Erythroblast (primary cell): ENCODE measurements around the gene ANK2.

Experiments used
- DNase-seq, 2 experiments: peaks; one replicate each; lab custom pipeline; 2025; lab: John Stamatoyannopoulos, UW
- GATA1 ChIP-seq: IDR thresholded peaks from 2 replicates; pipeline ENCODE4 v1.6.1; 2011; ENCODE audit warnings: low read depth, mild to moderate bottlenecking, control low read depth, low read length, moderate library complexity
- POLR2A ChIP-seq: IDR thresholded peaks from 2 replicates; pipeline ENCODE4 v1.6.1; 2011; ENCODE audit warnings: mild to moderate bottlenecking, low read length

Gene ANK2

DNA sequence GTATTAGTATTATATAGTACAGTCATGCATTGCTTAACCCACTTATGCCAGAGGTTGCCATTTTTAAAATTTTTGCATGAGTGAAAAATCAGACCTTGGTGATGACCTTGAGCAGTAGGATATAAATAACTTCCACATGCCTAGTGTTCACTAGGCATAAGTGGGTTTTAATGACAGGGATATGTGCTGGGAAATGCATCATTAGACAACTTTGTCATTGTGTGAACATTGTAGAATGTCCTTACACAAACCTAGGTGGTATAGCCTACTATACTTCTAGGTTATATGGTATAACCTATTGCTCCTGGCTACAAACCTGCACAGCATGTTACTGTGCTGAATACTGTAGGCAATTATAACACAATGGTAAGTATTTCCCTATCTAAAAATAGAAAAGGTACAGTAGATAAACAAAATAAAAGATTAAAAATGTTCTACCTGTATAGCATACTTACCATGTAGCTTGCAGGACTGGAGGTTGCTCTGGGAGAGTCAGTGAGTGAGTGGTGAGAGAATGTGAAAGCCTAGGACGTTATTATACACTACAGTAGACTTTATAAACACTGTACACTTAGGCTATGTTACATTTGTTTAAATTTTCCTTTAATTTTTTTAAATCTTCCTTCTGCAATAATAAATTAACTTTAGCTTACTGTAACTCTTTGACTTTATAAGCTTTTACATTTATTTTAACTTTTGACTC, 326.7 kb downstream of the ANK2 start:
- no peak for DNase-seq
- TF ChIP-seq GATA1: no peak
- no peak for TF ChIP-seq POLR2A

DNA sequence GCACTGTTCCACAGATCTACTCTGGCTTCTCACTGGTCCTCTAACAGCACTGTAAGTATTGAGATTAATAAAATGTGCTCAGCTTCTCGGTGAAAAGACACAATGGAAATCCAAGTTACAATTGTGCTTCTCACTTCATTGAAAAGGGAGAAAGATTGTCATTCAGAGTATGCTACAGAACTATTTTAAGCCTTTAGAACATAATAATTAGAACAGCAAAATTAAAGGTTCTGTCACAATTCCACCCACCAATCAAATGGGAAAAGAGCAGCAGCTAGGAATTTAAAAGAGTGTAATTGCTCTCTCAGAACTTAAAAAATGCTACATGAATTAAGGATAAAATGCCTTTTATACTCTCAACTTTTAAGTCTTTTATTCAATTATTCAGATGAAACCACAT, 329.4 kb downstream of the ANK2 start:
- TF ChIP-seq GATA1 (no peak), POLR2A (no peak)
- DNase-seq: no peak

DNA sequence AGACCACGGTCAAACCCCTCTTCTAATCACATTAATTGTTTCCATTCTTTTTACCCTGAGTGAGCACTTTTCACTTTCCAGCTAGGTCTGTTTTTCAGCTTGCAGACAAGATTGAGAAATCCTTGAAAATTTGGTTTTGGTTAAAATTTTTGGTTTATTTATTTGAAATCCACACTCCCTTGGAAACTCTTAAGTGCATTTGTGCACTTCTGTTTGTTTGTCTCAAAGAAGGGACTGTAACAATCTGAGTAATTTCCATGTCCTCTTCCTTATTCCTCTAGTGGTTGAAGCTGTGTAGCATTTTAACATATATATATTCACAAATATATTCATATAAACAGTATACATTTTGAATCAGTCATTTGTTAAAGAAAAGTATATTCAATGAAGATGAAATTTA, 333.3 kb downstream of the ANK2 start:
- DNase-seq: no peak
- TF ChIP-seq POLR2A (no peak), GATA1 (no peak)

DNA sequence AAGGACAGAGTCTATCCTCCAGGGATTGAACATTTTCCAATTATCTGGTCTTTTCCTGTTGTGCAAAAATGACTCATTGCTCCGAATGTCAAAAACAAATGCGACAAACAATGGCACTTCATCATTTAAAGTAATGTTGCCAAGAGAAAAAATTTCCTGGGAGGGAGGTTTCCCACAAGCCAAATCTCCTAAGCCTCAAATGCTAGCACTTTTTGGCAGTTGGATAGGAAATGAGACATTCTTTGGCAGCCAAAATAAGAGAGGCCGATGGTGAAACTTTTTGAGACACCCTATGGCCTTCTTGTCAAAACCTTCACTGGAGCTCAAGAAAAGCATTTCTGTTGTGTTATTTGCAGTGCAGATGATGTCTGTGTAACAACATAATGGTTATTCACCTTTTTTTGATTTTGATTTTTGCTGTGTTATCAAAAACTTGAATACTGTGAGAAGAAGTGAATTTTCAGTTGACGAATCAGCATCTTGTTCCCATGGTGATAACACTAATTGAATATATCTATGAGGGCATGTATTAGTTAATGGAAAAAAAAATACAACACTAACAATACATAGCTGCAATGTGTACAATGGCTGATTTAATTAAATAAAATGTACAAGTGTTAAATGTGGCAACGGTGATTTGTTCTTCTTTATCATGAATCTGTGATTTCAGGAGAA, 333.8 kb downstream of the ANK2 start:
- no peak for DNase-seq
- TF ChIP-seq GATA1: no peak
- no peak for TF ChIP-seq POLR2A

DNA sequence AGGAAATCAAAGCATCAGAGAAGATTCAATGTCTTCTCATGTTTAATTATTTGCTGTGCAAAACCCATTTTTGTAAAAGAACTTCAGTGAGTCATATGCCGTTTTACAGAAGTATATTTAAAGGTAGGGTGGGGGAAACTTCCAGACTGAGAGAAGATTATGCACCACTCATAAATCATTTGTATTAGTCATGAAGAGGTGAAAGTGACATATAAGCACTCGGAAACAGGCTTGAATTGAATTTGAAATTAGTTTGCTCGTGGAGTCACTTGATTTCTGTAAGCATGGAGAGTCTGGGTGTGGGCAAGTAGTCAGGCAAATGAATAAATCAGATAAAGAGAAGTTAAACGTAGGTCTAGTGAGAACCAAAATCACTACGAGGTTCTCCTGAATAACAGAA, 335.1 kb downstream of the ANK2 start:
- DNase-seq: no peak

DNA sequence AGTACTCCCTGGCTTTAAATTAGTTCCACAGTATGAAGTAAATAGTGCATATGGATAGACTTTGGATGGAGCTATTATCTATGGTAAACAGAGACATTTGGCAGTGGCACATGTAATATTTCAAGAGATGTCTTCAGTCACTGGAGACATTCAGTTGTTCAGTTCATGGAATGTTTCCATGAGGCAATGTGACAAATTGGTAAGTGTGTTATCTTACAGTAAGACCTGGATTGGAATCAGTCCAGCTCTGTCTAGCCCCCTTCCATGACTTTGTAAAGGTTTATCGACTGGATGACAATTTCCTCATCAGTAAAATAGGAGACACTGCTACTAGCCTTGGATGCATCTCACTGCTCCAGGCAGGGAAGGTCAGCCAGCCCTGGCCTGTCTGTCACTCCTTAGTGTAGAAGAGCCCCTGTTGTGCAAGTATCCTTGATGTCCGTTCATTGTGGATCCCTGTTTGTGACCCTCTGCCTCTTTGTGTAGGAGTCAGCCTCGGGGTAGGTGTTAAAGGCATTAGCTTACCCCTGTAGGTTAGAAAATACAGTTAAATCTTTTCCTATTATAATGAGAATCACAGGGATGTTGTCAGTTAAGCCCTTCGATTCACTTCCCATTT, 335.9 kb downstream of the ANK2 start:
- no peak for DNase-seq
- TF ChIP-seq GATA1 (no peak), POLR2A (no peak)

More for the DNA sequence above, 335.1 kb downstream of the ANK2 start:
- TF ChIP-seq GATA1: no peak
- TF ChIP-seq POLR2A: no peak

DNA sequence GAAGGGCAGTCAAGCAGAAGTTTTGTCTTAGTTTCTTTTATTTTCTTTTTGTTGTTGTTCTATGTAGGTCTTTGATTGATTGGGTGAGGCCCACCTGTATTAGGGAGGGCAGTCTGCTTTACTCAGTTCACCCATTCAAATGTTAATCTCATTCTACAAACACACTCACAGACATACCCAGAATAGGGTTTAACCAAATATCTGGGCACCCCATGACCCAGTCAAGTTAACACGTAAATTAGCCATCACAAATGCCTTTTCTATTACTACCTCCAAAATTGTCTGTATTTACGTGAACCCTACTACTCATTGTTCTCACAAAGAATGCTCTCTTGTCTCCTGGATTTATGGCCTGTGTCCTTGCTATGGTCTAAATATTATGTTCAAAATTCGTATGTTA, 339.7 kb downstream of the ANK2 start:
- TF ChIP-seq GATA1 (no peak), POLR2A (no peak)
- no peak for DNase-seq

DNA sequence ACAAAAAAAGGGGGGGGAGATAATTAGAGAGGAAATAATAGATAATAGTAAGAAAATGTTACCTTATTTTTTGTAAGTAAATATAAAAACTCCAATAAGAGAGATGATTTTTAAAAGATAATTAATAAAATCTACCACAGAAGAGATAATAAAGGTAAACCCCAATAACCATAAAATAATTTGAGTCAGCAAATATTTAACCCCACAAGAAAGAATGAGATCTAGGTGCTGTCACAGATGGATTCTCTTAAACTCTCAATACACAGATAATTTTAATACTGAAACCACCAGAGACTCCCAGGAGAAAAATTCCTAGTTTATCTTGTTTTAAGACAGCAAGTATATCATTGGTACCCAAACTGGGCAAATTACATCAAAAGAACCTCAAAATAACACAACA, 341.4 kb downstream of the ANK2 start:
- no peak for DNase-seq
- TF ChIP-seq POLR2A (no peak), GATA1 (no peak)

DNA sequence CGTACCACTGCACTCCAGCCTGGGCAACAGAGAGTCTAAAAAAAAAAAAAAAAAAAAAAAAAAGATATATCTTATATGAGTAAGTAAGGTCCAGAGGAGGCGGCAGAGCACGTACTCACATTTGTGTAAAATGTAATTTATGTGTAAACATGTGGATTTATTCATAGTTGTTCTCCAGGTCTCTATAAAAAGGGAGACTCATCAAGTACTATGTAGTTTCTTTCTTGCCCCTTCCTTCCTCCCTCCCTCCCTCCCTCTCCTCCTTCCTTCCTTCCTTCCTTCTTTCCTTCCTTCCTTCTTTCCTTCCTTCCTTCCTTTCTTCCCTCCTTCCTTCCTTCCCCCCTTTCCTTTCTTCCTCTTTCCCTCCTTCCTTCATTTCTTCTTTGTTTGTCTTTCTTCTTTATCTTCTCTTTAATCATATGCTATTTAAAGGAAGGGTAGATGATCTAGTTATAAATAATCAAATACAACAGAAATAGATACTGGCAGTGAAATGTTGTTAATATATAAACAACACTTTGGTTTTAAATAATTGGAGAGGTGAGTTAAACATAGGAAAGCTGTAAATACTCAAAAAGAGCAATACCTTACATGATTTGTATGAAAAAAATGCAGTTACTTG, 344.8 kb downstream of the ANK2 start:
- DNase-seq: no peak
- no peak for TF ChIP-seq GATA1
- TF ChIP-seq POLR2A: no peak

DNA sequence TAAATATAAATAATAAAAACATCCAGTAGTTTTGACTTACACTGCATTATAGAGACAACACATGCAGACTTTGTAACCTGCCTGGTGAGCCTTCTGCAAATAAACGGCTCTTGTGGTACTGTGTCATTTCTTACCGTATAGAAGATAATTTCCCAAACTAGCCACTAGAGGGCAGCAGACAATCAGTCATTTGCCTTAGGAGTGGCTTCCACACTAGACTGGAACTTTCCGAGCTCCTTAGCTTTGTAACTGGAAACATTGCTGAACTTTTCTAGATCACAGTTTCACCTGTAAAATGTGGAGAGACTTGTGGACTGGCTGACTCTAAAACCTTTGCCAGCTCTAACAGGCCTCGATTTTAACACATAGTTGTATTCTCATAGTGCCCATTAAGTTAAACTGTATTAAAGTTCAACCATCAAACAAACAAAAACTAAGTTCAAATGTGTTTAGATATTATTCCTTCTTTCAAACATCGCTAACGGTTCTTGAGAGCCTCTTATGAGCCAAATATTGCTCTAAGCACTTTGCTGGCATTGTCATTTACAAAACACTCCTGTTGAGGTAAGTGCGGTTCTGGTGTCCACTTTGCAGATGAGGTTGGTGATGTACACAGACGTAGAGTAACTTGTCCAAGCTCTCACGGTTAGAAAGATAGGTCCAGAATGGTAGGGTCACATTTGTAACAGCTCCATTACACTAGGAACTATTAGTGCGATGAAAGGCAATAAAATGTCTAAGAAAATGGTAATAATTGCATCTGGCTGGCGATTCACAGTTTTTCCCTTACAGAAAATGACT, 345.5 kb downstream of the ANK2 start:
- peak; percentile 60 to 79 for DNase-seq
- TF ChIP-seq POLR2A (no peak), GATA1 (no peak)

DNA sequence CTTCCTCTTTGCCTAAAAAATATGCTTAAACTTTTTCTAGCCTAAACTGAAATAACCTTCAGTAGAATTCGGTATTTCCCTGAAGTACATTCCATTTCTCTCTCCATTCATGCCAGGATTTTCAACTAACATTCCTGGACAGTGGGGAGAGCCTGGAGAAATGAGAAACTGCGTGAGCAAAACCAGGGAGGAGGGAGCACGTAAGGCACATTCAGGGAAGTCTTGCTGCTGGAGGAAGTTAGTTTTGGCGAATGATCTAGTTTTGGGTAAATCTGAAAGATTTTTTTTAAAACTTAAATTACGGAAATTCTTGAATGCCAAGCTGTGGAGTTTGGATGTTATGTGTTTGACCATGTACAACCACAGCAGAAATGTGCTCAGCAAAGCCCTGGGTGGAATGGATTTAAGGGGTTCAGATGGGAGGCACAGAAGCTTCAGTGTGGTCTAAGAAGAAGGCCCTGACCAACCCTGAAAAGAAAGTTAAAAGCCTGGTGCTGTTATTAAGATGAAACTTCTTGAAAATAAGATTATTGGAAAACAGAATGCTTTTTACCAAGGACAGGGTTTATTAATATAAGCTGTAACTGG, 347.8 kb downstream of the ANK2 start:
- no peak for DNase-seq
- TF ChIP-seq POLR2A (no peak), GATA1 (no peak)

DNA sequence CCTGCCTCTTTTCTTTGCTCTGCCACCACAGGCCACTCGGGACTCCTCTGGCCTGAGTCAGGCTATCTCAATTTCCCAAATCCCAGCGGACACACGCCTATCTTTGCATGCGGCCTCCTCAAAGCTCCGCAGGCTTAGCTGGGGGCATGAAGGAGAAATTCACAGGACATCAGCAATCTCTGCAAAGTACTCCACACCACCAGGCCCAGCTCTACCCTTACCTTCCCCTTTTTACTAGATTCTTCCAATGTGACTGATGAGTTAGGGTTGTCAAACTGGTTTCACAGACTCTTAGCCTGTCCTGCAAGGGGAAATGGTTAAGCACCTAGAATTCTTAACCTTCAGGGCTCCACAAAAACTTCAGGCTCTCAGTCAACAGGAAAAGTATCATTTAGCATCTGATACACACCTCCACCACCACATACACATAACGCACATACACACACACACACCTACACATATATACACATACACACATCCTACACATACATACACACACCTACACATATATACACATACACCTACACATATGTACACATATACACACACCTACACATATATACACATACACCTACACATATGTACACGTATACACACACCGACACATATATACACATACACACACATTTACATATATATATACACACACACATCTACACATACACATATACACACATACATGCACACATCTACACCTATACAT, 349.1 kb downstream of the ANK2 start:
- no peak for TF ChIP-seq POLR2A
- no peak for TF ChIP-seq GATA1
- DNase-seq: no peak
